ENCODE data around the gene CNTN3. TPM values are rescaled to one million over a fixed set of nuclear protein-coding genes. Genes with fewer than 3 reads are reported as not detected.
A peak's percentile ranks its signal among the peaks of the same experiment; 100 is the strongest.

CNTN3 gene
- total RNA-seq (1 to 10 TPM in 1 of 2 donors, under 1 TPM in 1; 0.92 to 2.0 TPM), polyA plus RNA-seq (ENCODE audit: insufficient read length in 6 of 6) (10 to 100 TPM; 36.9 to 43.0 (median 41.0) TPM)
- long read RNA-seq, donor 1, partial matches to known transcripts = 0 of 3 reads
- long read RNA-seq, donor 1, other reads (novel, unspliced or antisense) = 0 of 3 reads
- long read RNA-seq, donor 2, partial matches to known transcripts = 0 of 4 reads
- long read RNA-seq, donor 2, other reads (novel, unspliced or antisense) = 0 of 4 reads
- long read RNA-seq, donor 3, partial matches to known transcripts = 0 of 1 reads
- long read RNA-seq, donor 3, other reads (novel, unspliced or antisense) = 0 of 1 reads
- long read RNA-seq, donor 4 = 0 reads
- long read RNA-seq, donor 5 = 0 reads
- long read RNA-seq, donor 6 = 0 reads
- long read RNA-seq, donor 7, partial matches to known transcripts = 0 of 2 reads
- long read RNA-seq, donor 7, other reads (novel, unspliced or antisense) = 0 of 2 reads
- long read RNA-seq, donor 8, transcript CNTN3-202 (3 exons, 560 nt) = major isoform, 8 of 8 reads
- long read RNA-seq, donor 8, partial matches to known transcripts = 0 of 8 reads
- long read RNA-seq, donor 8, other reads (novel, unspliced or antisense) = 0 of 8 reads
- long read RNA-seq, donor 9 = 0 reads
- long read RNA-seq, donor 10 = 0 reads
- long read RNA-seq, donor 11, partial matches to known transcripts = 0 of 2 reads
- long read RNA-seq, donor 11, other reads (novel, unspliced or antisense) = 0 of 2 reads
- long read RNA-seq, donor 12, partial matches to known transcripts = 0 of 4 reads
- long read RNA-seq, donor 12, other reads (novel, unspliced or antisense) = 0 of 4 reads

DNA sequence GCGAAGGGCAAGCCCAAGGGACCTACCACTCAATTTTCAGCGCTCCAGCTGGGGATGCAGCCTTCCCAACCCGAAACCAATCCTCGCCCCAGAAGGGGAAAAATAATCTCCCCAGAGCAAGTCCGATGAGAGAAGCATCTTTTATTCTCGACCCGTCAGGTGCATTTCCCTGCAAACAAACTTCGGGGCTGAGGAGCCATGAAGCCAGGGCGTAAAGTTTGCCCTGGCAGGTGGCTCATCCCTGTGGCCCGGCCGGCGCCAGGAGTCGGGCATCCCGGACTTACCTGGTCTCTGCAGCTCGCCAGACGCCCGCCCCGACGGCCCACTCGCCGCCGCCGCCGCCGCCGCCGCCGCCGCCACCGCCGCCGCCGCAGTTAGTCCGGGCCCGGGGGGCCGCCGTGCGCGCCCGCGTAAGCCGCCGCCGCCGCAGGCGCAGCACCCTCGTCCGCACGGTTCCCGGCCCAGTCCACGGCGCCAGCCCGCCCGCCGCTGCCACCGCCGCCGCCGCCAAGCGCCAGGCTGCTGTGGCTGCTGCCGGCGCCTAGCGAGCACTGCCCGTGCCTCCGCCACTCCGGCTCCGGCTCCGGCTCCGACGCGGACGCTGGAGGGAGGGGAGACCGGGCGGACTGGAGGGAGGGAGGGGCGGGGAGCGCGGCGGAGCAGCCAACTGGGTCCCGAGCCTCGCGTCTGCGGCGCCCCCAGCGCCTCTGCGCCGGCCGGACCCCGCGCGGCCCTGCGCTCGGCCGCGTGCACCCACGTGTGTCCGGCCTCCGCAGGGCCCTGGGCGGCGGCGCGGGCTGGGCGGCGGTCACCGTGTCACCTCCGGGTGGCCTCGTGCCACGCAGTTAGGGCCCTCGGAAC, at the start of gene CNTN3:
Gene CNTN3 (minus strand): TSS at position 553 of the 861 bp plus-strand sequence. CDS start 93,547 bp downstream, outside the sequence.
- peak in 3 of 4 donors; percentile 75 to 85 (median 77) for DNase-seq
- H3K4me3 ChIP-seq = peak within 1 kb of the TSS; percentile 19 to 33
- TF ChIP-seq, protein P1, sequence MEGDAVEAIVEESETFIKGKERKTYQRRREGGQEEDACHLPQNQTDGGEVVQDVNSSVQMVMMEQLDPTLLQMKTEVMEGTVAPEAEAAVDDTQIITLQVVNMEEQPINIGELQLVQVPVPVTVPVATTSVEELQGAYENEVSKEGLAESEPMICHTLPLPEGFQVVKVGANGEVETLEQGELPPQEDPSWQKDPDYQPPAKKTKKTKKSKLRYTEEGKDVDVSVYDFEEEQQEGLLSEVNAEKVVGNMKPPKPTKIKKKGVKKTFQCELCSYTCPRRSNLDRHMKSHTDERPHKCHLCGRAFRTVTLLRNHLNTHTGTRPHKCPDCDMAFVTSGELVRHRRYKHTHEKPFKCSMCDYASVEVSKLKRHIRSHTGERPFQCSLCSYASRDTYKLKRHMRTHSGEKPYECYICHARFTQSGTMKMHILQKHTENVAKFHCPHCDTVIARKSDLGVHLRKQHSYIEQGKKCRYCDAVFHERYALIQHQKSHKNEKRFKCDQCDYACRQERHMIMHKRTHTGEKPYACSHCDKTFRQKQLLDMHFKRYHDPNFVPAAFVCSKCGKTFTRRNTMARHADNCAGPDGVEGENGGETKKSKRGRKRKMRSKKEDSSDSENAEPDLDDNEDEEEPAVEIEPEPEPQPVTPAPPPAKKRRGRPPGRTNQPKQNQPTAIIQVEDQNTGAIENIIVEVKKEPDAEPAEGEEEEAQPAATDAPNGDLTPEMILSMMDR (IDR thresholded peaks at IDR 0.05) = no peak
- peaks cover 12 to 36% of the 10 kb centered on the region in 2 donors for H3K27me3 ChIP-seq
- ATAC-seq = peak; percentile 82
- H3K27ac ChIP-seq = no peak within 1 kb of the TSS
- no peaks in the 10 kb centered on the region for H3K4me1 ChIP-seq
- no peaks in the 10 kb centered on the region for H3K9me3 ChIP-seq
- intact Hi-C loops (cut with DNase I) = no loop called here
- no peaks in the 10 kb centered on the region for H3K36me3 ChIP-seq

GRCh38 chr3:74663178-74663577, 48.7 kb upstream of the CNTN3 start:
- H3K4me3 ChIP-seq = no peak overlapping the region
- no peaks in the 10 kb centered on the region for H3K36me3 ChIP-seq
- H3K27me3 ChIP-seq = no peaks in the 10 kb centered on the region
- ATAC-seq = no peak
- H3K9me3 ChIP-seq = peaks cover 0 to 13% of the 10 kb centered on the region in 2 donors
- no peak overlapping the region for H3K27ac ChIP-seq
- H3K4me1 ChIP-seq = no peaks in the 10 kb centered on the region
- TF ChIP-seq, protein P1 (IDR thresholded peaks at IDR 0.05) = no peak
- DNase-seq = no peak
- intact Hi-C loops (cut with DNase I) = no loop called here

- no peaks in the 10 kb centered on the region for H3K36me3 ChIP-seq
- no peaks in the 10 kb centered on the region for H3K9me3 ChIP-seq
- TF ChIP-seq, protein P1 (IDR thresholded peaks at IDR 0.05) = no peak
- DNase-seq (no peak), ATAC-seq (no peak)
- no peak overlapping the region for H3K4me3 ChIP-seq
- H3K27ac ChIP-seq = no peak overlapping the region
- H3K27me3 ChIP-seq = no peaks in the 10 kb centered on the region
- H3K4me1 ChIP-seq = no peaks in the 10 kb centered on the region
- intact Hi-C loops (cut with DNase I) = no loop called here
Measured at GRCh38 chr3:74661672-74662071, 47.2 kb upstream of the CNTN3 start.

DNA sequence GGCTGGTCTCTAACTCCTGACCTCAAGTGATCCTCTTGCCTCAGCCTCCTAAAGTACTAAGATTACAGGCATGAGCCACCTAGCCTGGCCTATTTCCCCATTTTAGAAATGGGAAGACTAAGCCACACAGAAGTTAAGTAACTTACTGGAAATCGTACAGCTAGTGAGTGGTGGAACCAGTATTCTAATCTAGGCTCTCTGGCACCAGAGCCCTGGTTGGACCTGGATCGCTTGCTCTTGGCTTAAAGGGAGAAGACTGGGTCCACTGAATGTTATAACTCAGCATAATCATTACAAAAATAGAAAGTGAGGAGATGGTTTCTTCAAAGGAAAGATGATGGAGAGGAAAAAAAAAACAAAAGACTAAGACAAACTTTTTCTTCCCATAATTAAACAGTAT, 37.4 kb upstream of the CNTN3 start:
- TF ChIP-seq, protein P1 (IDR thresholded peaks at IDR 0.05) = no peak
- Histone ChIP-seq H3K4me3 (no peak overlapping the region), H3K27ac (no peak overlapping the region), H3K36me3 (no peaks in the 10 kb centered on the region), H3K4me1 (no peaks in the 10 kb centered on the region), H3K9me3 (no peaks in the 10 kb centered on the region), H3K27me3 (no peaks in the 10 kb centered on the region)
- DNase-seq = no peak
- no peak for ATAC-seq
- intact Hi-C loops (cut with DNase I) = no loop called here
